Activated naive CD8-positive, alpha-beta T cell treated with anti-CD3 and anti-CD28 coated beads, Interleukin-2, amount 50 U/mL, for 16 hours (primary cell): ENCODE data around the gene SPOP.
"Not testable (repeated sequence)": the region's sequence is repeated elsewhere in the genome, so short reads cannot be mapped to it uniquely, and the experiment has no call there.

Experiments used
- DNase-seq: peaks from one replicate; pipeline ENCODE4 v3.0.0-alpha.2; 2020; ENCODE audit warnings: low read depth, low spot score

SPOP gene

DNA sequence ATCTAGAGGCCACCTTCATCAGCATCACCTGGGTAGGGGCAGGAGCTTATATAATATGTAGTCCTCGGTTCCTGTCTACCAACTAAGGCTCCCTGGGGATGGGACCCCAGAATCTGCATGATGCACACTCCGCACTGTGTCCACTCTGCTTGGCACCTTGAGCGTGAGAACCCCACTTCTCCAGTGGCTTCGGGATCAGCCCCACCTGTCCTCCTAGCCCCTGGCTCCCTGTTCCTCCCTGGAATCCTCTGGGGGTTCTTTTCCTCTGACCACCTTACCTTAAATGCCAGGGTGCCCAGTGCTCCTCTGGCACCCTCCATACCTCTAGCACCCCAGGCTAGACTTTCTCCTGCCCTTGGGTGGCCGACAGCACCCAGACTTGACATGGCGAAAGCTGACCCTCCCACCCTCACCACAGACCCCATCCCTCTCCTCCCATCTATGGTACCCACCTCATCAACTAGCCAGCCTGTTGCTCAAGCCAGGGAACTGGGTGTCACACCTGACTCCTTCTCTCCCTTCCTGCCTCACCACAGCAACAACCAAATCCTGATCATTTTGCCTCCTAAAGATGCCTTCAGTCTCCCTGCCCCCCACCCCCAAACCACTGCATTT is 105.0 kb downstream of the SPOP start:
- DNase-seq, result no peak

DNA sequence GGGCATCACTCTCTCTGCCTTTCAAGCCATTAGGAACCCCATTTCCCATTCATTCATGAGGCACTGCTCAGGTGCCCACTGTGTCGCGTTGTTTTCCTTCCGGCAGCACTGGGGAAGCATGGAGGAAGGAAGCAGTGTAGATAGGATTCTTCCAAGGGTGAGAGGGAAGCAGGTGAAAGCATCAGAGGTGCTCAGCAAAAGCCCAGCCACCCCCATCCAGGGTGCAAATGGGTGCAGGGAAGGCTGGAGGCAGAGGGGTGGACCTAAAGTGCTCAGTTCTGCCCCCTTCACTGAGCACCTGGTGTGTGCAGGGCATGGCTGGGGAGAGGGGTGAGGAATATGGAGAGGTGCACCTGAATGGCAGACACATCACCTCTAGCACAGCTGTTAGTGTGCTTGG is 105.7 kb downstream of the SPOP start:
- DNase-seq, result no peak

DNA sequence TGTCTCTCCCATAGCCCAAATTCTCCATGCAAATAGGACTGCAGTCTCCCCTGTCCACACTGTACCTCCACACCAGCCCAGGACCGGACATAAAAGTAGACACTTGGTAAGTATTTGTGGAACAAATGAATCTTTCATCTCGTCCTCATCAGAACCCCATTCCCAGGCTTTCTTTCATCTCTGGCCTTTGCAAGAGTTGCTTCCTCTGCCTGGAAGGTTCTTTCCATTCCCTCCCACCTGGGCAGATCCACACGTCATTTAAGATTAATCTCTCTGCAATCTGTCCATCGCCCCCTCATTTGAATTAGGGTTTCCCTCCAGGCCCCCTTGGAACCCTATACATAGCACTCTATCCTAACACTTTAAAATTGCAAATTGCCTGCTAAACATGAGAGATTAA is 106.1 kb downstream of the SPOP start:
- DNase-seq, result no peak

DNA sequence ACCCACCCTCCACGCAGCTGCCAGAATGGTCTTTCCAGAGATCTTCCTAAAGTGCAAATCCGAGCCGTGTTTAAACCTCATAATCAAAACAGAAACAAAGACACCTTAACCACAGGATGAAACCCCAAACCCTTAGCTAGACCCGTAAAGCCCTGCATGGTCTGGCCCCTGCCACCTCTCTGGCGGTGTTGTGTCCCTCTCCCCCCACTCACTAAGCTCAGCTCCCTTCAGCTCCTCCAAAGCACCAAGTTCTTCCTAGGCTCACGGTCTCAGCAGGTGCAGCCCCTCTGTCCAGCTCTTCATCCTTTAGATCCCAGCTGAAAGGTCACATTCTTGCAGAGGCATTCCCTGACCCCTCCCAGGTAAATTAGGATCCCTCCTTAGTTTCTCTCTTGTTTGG is 106.6 kb downstream of the SPOP start:
- DNase-seq, result no peak

DNA sequence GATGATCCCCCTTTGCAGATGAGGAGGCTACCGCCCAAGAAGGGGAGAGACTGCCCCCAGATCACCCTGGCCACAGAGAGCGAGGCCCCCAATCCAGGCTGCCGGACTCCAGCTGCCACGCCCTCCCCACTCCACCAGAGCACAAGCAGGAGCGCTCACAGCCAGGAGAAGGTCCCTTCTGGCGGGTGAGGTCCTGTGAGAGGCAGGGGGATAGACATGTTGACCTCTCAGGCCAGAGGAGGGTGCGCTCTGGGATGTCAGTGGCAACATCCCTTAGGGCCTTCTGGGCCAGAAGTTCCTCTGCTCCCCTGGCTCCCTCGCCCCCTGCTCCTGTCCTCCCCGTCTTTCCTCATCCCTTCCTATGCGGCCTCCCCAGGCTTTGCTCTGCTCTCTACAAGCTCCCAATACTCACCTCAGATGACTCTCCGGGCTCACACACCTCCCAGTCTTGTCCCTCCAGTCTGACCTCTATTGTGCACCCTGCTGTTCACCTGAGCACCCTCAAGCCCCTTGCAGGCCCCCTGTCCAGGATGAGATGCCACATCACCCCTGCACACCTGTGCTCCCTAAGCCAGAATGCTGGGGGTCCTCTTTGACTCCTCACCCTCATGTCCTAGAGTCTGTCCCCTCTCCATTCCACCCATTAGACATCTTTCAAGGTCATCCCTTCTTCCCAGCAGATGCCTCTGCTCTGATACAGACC is 107.2 kb downstream of the SPOP start:
- DNase-seq, result no peak

DNA sequence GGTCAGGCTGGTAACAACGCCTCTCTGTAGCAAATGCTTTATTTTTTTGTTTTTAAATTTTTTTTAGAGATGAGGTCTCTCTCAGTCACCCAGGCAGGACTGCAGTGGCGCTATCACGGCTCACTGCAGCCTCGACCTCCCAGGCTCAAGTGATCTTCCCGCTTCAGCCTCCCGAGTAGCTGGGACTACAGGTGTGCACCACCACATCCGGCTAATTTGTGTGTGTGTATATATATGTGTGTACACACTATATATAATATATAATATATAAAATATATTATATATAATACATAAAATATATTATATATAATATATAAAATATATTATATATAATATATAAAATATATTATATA is 109.2 kb downstream of the SPOP start:
- DNase-seq, result not testable (repeated sequence)

DNA sequence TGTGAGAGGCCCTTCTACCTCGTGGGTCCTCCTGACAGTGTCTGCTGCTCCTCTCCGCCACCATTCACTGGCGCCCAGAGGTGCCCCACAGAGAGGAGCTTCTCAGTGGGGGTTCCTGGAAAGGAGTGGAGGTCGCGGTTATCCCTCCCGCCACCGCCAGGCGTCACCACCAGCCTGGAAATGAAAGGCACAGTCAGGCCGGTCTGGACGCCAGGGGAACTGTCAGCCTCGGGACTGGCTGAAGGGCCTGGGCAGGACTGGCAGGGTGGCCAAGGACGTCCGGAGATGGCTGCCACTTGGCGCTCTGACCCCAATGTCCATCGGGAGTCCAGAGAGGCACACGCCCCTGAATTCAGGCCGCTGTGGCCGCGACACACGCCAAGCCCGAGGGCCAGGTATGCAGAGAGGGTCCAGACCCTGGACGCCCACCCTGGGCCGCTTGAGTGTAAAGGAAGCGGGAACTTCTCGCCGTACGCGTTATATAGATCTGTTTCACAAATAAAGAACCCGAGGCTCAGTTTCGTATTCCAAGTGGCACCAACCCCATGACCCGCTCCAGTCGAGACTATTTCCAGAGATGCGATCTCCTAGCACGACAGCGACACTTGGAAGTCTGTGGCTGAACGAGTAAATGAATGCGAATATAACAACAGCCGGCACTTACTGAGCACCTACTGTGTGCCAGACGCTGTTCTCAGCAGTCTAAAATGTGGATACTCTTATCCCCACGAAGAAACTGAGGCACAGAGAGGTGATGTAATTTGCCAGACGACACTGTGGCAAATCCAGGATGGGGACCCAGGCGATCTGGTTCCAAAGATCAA is 109.8 kb downstream of the SPOP start:
- peak; percentile 74 for DNase-seq

DNA sequence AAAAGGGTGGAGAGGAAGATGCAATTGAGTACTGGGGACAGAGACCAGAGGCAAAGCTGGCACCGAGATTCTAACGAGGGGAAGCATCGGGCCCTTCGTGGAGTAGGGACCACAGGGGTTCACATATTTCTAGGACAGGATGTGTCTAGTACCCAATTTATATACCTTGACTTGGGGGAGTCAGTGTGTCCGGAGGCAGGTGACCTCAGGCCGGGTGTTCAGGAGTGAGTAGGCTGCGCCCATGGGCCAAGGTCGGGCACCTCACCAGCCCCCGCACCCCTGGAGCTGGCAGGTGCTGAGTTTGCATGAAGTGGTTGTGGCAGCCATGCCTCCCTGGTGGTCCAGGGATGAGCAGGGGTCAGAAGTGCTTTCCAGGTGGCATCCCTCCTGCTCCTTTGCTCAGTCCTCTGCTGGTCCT is 110.8 kb downstream of the SPOP start:
- no peak for DNase-seq

DNA sequence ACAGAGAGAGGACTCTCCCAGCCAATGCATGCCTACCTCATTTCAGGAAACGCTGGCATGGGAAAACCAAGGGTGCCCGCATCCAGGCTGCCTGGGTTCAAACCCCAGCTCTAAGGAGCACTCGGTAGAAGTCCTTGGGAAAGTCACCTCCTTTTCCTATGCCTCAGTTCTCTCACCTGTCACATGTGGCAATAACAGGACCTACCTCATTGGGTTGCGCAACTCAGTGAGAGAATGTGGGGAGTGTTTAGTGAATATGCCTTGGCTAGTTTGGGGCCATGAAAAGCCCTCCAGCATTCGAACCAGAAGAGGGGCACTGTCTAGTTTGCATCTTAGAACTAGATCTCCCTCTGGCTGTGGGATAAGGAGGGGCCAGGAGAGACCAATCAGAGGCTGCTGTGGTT is 111.2 kb downstream of the SPOP start:
- DNase-seq, result no peak

DNA sequence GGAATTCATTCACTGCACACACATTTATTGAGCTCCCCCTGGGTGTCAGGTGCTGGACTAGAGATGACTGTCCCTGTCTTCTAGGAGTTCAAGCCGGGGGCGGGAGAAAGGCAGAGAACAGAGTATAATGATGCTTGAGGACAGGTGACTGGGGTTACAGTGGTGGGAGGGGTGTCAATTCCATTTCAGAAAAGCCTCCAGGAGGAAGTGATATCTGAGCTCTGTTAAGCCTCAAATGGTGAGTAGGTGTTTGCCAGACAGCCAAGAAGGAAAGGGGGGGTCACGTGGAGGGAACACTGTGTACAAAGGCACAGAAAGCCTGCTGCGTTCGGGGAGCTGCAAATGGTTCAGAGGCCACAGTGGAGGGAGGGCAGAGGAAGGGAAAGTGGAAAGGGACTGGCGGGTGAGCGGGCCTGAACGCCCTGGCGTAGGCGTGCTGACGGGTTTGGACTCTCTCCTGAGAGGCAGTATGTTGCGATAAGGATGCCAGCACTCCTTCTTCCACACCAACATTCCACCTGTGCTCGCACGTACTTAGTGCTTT is 111.9 kb downstream of the SPOP start:
- DNase-seq, result no peak

DNA sequence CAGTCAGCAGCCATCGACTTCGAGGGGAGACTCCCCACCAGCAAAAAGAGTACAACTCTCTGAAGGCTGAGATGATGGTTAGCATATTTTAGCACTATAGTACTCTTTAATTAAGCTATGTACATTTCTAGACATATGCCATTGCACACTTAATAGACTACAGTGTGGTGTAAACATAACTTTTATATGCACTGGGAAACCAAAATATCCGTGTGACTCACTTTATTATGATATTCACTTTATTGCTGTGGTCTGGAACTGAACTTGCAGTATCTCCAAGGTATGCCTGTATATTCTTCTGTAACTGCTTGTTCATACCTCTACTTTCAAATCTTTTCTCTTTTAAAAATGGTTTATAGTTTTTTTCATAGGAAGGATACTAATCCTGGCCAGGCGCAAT is 113.3 kb downstream of the SPOP start:
- no peak for DNase-seq

DNA sequence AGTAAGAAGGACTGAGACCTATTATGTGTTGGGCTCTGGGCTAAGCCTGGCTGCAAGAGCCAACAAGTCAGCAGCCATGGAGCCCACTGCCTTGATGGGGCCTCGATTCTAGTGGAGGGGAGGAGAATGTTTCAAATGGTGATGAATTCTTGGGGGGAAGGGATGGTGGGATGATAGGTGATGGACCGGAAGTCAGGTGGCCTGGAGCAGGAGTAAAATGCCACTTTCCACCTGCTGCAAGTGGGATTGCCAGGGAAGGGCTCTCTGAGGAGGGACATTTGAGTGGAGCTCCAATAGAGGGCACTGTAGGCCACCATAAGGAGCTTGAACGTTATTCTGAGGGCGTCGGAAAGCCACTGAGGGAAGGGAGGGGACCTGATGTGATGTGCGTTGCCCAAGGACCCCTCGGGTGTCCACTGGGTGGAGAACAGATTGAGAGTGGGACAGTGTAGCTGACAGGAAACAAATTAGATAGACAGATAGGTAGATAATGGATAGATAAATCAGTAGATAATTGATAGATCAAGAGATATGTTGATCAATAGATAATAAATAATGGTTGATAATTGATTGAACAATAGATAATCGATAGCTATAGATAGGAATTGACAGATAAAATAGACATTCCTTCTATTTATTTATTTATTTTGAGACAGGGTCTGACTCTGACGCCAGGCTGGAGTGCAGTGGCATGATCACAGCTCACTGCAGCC is 120.4 kb downstream of the SPOP start:
- no peak for DNase-seq

DNA sequence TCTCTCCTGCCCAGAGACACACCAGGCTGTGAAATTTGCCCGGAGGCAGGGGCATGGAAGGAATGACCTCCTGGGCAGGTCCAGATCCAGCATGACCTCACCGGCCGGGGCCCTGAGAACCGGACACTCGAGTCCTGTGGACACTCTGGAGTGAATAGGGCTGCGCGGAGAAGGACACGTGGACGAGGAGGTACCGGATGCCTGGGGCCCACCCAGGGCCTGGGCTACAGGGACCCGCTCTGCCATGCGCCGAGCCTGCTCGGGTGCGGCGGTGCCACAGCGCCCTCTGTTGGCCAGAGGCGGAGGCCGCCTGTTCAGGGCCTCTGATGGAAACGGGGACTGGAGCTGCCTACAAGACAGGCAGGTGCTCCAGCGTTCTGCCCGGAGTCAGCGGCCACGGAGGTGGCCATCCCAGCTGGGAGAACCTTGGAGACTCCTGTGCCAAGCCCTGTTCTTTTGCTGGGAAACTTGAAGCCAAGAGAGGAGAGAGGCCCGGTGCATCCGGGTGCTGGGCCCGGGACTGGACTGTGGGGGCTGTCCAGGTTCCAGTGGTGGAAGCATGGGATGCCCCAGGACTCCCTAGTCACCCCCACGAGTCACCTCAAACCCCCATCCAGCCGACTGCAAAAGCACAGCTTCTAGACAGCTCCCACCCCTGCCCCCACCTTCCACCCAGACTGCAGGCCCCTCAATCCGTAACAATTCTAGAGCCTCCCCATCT is 121.5 kb downstream of the SPOP start:
- DNase-seq, result peak; percentile 75

DNA sequence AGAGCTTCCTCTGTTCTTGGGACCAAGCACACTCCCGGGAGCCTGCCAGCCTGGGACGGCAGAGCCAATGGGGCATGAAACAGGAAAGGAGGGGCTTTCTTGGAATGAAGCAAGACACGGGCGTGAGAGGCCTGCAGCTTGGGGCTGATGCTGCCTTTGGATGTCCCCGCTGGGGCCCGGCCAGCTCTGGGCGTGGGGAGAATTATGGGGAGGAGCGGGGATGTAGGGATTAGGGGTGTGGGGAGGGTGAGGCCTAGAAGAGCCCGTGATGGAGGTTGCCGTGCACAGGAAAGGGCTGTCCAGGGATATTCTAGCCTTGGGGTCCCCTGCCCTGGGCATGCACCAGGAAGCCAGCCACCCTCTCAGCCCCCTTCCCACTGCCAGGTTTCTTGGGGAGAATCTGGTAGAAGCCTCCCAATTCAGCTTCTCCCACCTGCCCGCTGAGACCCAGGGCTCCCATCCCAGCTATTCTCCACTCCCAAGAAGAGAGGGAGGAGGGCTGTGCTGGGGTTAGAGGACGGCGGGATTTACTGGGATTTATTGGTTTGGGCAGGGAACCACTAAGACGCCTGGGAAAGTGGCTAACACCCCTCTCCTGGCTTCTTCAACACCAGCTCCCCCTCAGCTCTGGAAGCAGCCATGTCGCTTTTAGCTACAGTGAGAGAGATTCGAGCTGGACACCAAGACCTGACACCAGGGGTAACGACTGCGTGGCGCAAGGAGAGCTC is 122.2 kb downstream of the SPOP start:
- DNase-seq, result no peak

DNA sequence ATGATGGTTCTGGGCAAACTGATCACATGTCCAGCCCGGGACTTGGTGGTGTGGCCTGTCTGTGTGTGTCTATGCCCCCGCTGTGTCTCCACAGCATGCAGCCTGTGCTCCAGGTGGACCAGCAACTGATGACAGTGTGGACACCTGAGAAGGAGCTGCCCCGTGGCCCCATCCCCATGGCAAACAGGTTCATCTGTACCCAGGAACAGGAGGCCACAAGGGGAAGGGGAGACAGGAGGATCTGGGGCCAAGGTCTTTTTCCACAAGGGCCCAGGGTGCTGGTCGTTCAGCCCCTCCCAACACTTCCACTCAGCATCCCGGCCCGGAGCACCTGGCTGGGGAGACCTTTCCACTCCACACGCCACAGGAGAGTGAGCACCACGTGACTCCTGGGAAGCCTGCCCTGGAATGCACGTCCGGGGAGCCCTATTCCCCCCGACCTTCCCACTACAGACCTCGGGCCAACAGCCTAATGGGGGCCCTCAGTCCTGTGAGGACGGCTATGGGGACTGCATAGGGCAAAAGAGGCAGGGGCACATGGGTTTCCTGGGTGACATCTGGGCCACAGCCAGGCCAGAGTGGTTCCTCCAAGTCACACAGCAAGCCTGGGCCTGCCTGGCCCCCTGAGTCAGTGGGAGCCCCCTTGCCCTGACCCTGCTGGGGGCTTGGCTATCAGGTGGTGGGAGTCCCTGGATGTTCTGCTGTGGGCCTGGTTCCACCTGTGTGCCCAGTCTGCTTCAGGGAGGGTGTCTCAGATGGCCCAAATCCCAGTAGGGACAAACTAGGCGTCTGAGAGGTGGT is 123.0 kb downstream of the SPOP start:
- DNase-seq, result no peak

DNA sequence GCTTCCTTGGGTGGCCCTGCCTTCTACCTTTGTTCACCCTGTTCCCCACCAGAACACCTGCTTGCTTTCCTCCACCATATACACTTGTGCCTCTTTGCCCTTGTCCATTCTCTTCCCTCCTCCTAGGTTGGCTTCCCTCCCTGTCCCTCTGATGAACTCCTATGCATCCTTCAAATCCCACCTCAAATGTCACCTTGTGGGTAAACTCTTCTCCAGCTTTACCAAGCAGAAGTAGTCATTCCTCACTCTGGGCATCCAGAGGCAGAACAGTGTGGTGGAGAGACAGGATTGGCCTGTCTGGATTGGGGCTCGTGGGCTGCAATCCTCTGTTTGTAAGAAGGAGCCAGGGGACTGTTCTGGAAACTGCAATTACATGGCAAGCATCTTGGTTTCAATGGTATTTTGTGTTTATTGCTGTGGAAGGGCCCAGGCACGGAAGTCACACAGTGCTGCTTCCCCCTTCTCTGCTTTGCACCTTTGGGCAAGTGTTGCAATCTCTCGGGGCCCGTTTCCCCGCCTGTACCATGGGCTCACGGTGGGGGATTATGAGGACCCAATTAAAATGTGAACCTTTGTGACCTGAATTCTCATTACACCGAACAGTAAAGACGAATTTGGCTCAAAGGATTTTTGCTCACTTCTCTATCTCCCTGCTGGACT is 124.1 kb downstream of the SPOP start:
- DNase-seq, result no peak

DNA sequence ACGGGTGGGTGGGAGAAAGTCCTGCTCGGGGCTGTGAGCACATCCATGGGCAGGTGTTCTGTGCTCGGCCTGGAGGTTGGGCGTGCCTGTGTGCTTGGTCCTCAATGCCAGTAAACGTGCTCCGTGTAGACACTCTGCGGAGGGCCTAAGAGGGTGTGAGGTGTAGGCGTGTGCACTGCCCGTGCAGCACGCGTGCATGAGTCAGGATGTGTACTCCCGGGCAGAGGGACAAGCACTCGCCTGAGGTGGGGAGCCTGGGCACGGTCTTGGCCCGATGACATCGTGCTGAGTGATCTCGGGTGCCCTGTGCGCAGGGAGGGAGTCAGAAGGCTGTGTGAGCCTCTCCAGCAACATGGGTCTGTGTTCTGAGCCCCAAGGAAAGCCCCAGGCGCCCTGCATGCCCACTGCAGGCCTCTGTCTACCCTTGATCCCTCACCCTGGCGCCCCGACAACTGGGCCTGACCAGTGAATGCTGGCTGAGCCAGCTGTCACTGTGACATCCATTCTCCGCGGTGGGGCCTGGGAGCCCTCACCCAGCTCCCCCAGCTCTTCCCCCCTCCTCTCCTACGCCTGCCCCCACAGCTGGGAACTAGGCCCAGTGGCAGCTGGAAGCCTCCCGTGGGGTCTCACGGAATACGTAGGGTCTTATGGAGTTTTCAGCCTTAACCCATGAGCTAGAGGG is 125.7 kb downstream of the SPOP start:
- no peak for DNase-seq

DNA sequence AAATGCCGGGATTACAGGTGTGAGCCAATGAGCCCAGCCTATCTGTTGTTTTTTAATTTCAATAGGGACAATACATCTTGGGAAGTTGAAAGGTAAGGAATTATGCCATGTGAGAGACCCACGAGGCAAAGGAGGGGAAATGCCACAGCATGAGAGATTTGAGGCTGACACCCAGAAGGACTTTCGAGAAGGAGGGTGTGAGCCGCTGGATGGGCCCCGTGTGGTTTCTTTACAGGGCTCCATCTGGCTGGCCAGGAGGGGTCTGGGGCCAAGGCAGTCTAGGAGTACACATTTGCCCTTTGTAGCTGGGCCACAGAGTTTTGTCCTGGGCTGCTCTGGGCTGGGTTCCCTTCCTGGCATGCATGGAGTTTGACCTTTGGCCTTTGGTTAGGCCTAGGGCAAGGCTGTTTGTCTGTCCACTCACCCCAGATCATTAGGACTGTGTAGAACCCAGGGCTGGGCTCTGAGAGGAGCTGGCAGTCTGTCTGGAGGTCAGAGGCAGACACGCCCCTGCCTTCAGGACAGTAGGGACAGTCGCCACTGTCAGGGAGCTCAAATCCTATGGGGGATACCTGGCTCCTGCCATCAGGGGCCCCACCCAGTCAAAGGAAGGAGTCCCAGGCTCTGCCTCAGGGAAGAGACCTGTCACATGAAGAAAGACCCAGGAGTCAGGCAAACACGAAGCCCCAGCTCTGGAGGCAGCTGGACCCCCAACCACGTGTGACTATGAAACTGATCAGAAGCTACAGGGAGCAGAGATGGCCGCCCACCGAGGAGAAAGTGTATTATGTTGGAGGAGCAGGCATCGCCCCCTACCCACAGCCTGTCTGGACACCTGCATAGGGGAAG is 126.5 kb downstream of the SPOP start:
- DNase-seq, result no peak
